HCT116 (cell line): ENCODE measurements around the gene GMEB2. TPM values are rescaled to one million over a fixed set of nuclear protein-coding genes. Genes with fewer than 3 reads are reported as not detected.

ENCODE experiments used
- ATAC-seq: fragments of 200-7000 bp; cut with Tn5 transposase; 2 replicates; pipeline ENCODE4 v1.9.1; 2020; ENCODE audit warnings: mild to moderate bottlenecking, moderate library complexity
- BruUV-seq: library from RNA; stranded (reverse); fragments of 400-500 nt; replicated peaks from 2 replicates; lab custom pipeline; 2021; lab: Mats Ljungman, UMichigan
- CTCF ChIA-PET: fragments of 300-600 bp; sonication (Branson Sonifier 250); formaldehyde crosslinking; loops from one replicate; lab custom pipeline; 2021; ENCODE audit warnings: antibody characterized with exemption; lab: Charles Lee
- POLR2A ChIA-PET: fragments of 300-600, 350-600 bp; sonication (Branson Sonifier 250); formaldehyde crosslinking; loops from one replicate; lab custom pipeline; 2021; ENCODE audit warnings: antibody characterized with exemption; lab: Charles Lee
- RAD21 ChIA-PET, 2 experiments: fragments of 300-600 bp; sonication (Branson Sonifier 250); formaldehyde crosslinking; loops; one replicate each; lab custom pipeline; 2023; ENCODE audit warnings: low total read pairs in 2 of 2; ENCODE audit not compliant: uncharacterized antibody in 2 of 2, unreplicated experiment in 2 of 2, low non-redundant PET in 1 of 2; lab: Charles Lee
- DNase-seq: peaks from one replicate; pipeline ENCODE4 v3.0.0-alpha.2; 2010; ENCODE audit warnings: low read depth, low spot score
- H2AFZ ChIP-seq: fragments of 200-600 bp; shearing (Covaris generic), sonication (generic); 2 replicates; pipeline ENCODE4 v1.6.1; 2017; ENCODE audit warnings: low read depth, mixed run types, mixed read lengths, antibody characterized with exemption, low read length; ENCODE audit not compliant: poor library complexity, severe bottlenecking
- H3K27ac ChIP-seq: 2 replicates; pipeline ENCODE4 v1.5.1; 2012; ENCODE audit warnings: low read depth, low read length
- H3K27me3 ChIP-seq: fragments of 200-600 bp; sonication (generic); 2 replicates; pipeline ENCODE4 v1.6.1; 2016; ENCODE audit warnings: mixed run types, low read length, mixed read lengths; ENCODE audit not compliant: insufficient read depth
- H3K36me3 ChIP-seq, 2 experiments: fragments of 200-500 bp in 1 of 2; fragments of 200-600 bp in 1 of 2; sonication (Bioruptor generic) in 1 of 2; sonication (generic) in 1 of 2; 2 replicates each; pipeline versions ENCODE4 v1.5.1 to v1.6.1; 2014 to 2016; ENCODE audit warnings: low read length in 2 of 2, inconsistent platforms in 1 of 2, mixed read lengths in 1 of 2, mixed run types in 1 of 2; ENCODE audit not compliant: insufficient read depth in 2 of 2, control insufficient read depth in 1 of 2
- H3K4me1 ChIP-seq, 2 experiments: fragments of 200-600 bp in 1 of 2; sonication (generic) in 1 of 2; 2 replicates each; pipeline versions ENCODE4 v1.5.1 to v1.6.1; 2012 to 2017; ENCODE audit warnings: low read length in 2 of 2, inconsistent platforms in 1 of 2, mild to moderate bottlenecking in 1 of 2, mixed read lengths in 1 of 2, mixed run types in 1 of 2, moderate library complexity in 1 of 2; ENCODE audit not compliant: insufficient read depth in 2 of 2, control insufficient read depth in 1 of 2
- H3K4me2 ChIP-seq: fragments of 200-600 bp; sonication (generic); 2 replicates; pipeline ENCODE4 v1.6.1; 2017; ENCODE audit warnings: mixed run types, low read length, mixed read lengths
- H3K4me3 ChIP-seq, 2 experiments: fragments of 200-600 bp in 1 of 2; sonication (generic) in 1 of 2; replicated peaks in 1 of 2; 2 replicates each; pipeline ENCODE4 v1.5.1; 2011 to 2016; ENCODE audit warnings: low read length in 2 of 2, control low read depth in 1 of 2, low read depth in 1 of 2, mild to moderate bottlenecking in 1 of 2, mixed read lengths in 1 of 2, mixed run types in 1 of 2
- H3K79me2 ChIP-seq: fragments of 200-600 bp; sonication (generic); 2 replicates; pipeline ENCODE4 v1.6.1; 2017; ENCODE audit warnings: mild to moderate bottlenecking, mixed run types, low read length, moderate library complexity, mixed read lengths; ENCODE audit not compliant: insufficient read depth
- H3K9ac ChIP-seq: fragments of 200-600 bp; sonication (generic); 2 replicates; pipeline ENCODE4 v1.6.1; 2016; ENCODE audit warnings: low read length, mixed read lengths
- H3K9me2 ChIP-seq: fragments of 200-600 bp; sonication (generic), shearing (Covaris generic); 2 replicates; pipeline ENCODE4 v1.6.1; 2017; ENCODE audit warnings: mixed run types, mild to moderate bottlenecking, moderate library complexity; ENCODE audit not compliant: insufficient read depth
- H3K9me3 ChIP-seq, 2 experiments: fragments of 200-500 bp in 1 of 2; fragments of 200-600 bp in 1 of 2; sonication (Bioruptor generic) in 1 of 2; sonication (generic) in 1 of 2; 2 replicates each; pipeline ENCODE4 v1.6.1; 2014 to 2017; ENCODE audit warnings: low read length in 2 of 2, mixed read lengths in 2 of 2, inconsistent platforms in 1 of 2, low read depth in 1 of 2, mild to moderate bottlenecking in 1 of 2, mixed run types in 1 of 2, moderate library complexity in 1 of 2; ENCODE audit not compliant: control insufficient read depth in 1 of 2, insufficient read depth in 1 of 2
- H4K20me1 ChIP-seq: fragments of 200-600 bp; sonication (generic), shearing (Covaris generic); 2 replicates; pipeline ENCODE4 v1.6.1; 2017; ENCODE audit warnings: mixed run types, mild to moderate bottlenecking, moderate library complexity; ENCODE audit not compliant: insufficient read depth
- CTCF ChIP-seq, 3 experiments: fragments of 200-600 bp in 1 of 3; sonication (generic) in 1 of 3; IDR thresholded peaks in 2 of 3; conservative IDR thresholded peaks in 1 of 3; 2 replicates each; pipeline ENCODE4 v1.5.1; 2012 to 2017; ENCODE audit warnings: low read depth in 2 of 3, low read length in 2 of 3, antibody characterized with exemption in 1 of 3, borderline replicate concordance in 1 of 3, control low read depth in 1 of 3, mild to moderate bottlenecking in 1 of 3, mixed read lengths in 1 of 3, mixed run types in 1 of 3, moderate library complexity in 1 of 3; ENCODE audit not compliant: insufficient read depth in 1 of 3
- EZH2phosphoT487 ChIP-seq: fragments of 200-600 bp; IDR thresholded peaks from 2 replicates; pipeline ENCODE4 v1.6.1; 2018; ENCODE audit warnings: antibody characterized with exemption, borderline replicate concordance
- ZFX ChIP-seq: fragments of 450-650 bp; IDR thresholded peaks from 2 replicates; pipeline ENCODE4 v1.6.1; 2017
- intact Hi-C: fragments of 100-400 bp; cut with micrococcal nuclease; formaldehyde crosslinking; loops from 2 replicates; pipeline ENCODE4 v1.10.0; 2022
- total RNA-seq: library from RNA; stranded (reverse); gene quantifications from one replicate; pipeline ENCODE4 v1.2.1, GENCODE V29; 2021; ENCODE audit not compliant: unreplicated experiment

The GMEB2 gene
- total RNA-seq, 1 experiment from 2014 or later = 13.9 TPM

GRCh38 chr20:63552481-63553249, 74.2 kb downstream of the GMEB2 start:
- no peaks in the 10 kb centered on the region for H3K9me3 ChIP-seq
- DNase-seq (no peak), ATAC-seq (no peak)
- H3K9ac ChIP-seq = no peak overlapping the region
- ChIA-PET POLR2A (no interaction called here), CTCF (interaction anchor here (0.6 to 2.2 kb wide), 2 partner anchors 15 to 21 kb away, joined by 3 to 8 read pairs; partner anchors contain the start of genes HELZ2 and PTK6), RAD21 (interaction anchor here in 1 of 2 experiments (0.7 kb wide), 1 partner anchor 14 kb away, joined by 3 read pairs; no protein-coding TSS in a partner anchor)
- peak overlapping the region; percentile 62 for H3K4me2 ChIP-seq
- no peaks in the 10 kb centered on the region for H3K36me3 ChIP-seq
- no TSS peak for BruUV-seq
- H3K27ac ChIP-seq = peak overlapping the region; percentile 38
- H3K27me3 ChIP-seq = no peaks in the 10 kb centered on the region
- no peaks in the 10 kb centered on the region for H3K9me2 ChIP-seq
- TF ChIP-seq EZH2phosphoT487 = no peak
- H3K4me1 ChIP-seq = peaks cover 15 to 28% of the 10 kb centered on the region in 2 experiments
- no peaks in the 10 kb centered on the region for H3K79me2 ChIP-seq
- intact Hi-C loops = no loop called here
- H2AFZ ChIP-seq = no peak overlapping the region
- H3K4me3 ChIP-seq = no peak overlapping the region
- H4K20me1 ChIP-seq = no peaks in the 10 kb centered on the region

GRCh38 chr20:63551068-63551467, 75.8 kb downstream of the GMEB2 start:
- ChIA-PET RAD21 (no interaction called here), CTCF (interaction anchor here (0.6 kb wide), 1 partner anchor 13 kb away, joined by 3 read pairs; no protein-coding TSS in a partner anchor), POLR2A (interaction anchor here (1.6 kb wide), 1 partner anchor 9 kb away, joined by 5 read pairs; no protein-coding TSS in a partner anchor)
- H3K9me2 ChIP-seq = no peaks in the 10 kb centered on the region
- peaks cover 15 to 33% of the 10 kb centered on the region in 2 experiments for H3K4me1 ChIP-seq
- no peaks in the 10 kb centered on the region for H3K79me2 ChIP-seq
- H3K27ac ChIP-seq = no peak overlapping the region
- H2AFZ ChIP-seq = no peak overlapping the region
- DNase-seq (no peak), ATAC-seq (no peak)
- no peak overlapping the region for H3K4me3 ChIP-seq
- H3K9me3 ChIP-seq = no peaks in the 10 kb centered on the region
- TF ChIP-seq CTCF (IDR thresholded peaks at IDR 0.05 in 2 of 3, conservative IDR thresholded peaks at IDR 0.05 in 1 of 3; ENCODE audit: borderline replicate concordance in 1 of 3, insufficient read depth in 1 of 3, low read depth in 2 of 3, low read length in 2 of 3) = no peak
- TF ChIP-seq ZFX = no peak
- H4K20me1 ChIP-seq = no peaks in the 10 kb centered on the region
- no TSS peak for BruUV-seq
- H3K27me3 ChIP-seq = no peaks in the 10 kb centered on the region
- no peak overlapping the region for H3K9ac ChIP-seq
- intact Hi-C loops = no loop called here
- H3K36me3 ChIP-seq = no peaks in the 10 kb centered on the region
- H3K4me2 ChIP-seq = no peak overlapping the region
